SKM-1 (cell line): ENCODE results near the gene RUNDC1.
"Not testable (repeated sequence)": the region's sequence is repeated elsewhere in the genome, so short reads cannot be mapped to it uniquely, and the experiment has no call there.

Source experiments
- DNase-seq: peaks from one replicate; lab custom pipeline; 2025; ENCODE audit not compliant: unreplicated experiment; lab: John Stamatoyannopoulos, UW

The RUNDC1 gene

GRCh38 chr17:42980274-42980765 is at the start of gene RUNDC1:
Gene RUNDC1, plus strand, starts transcription at chr17:42980565. Its CDS starts 12 bp downstream, at chr17:42980577.
- DNase-seq = no peak

- peak; percentile 11 for DNase-seq
These were observed 42.4 kb upstream of the RUNDC1 start for GRCh38 chr17:42937712-42938596.

- no peak for DNase-seq
These were observed 36.2 kb upstream of the RUNDC1 start for GRCh38 chr17:42944211-42944610.

GRCh38 chr17:42946812-42947211 is 33.6 kb upstream of the RUNDC1 start:
- no peak for DNase-seq

GRCh38 chr17:42950044-42950783 is 30.2 kb upstream of the RUNDC1 start:
- DNase-seq = no peak

- DNase-seq = no peak
These were observed 26.7 kb upstream of the RUNDC1 start for GRCh38 chr17:42953669-42954068.

GRCh38 chr17:42964161-42964932 is 16.0 kb upstream of the RUNDC1 start, which contains the start of gene AARSD1:
Gene AARSD1, minus strand, starts transcription at chr17:42964454. Its CDS starts 14 bp downstream, at chr17:42964440.
- peak; percentile 82 for DNase-seq

- no peak for DNase-seq
These were observed 12.4 kb upstream of the RUNDC1 start for GRCh38 chr17:42967925-42968324.

GRCh38 chr17:42969001-42969581 is 11.3 kb upstream of the RUNDC1 start:
- DNase-seq = no peak

GRCh38 chr17:42971589-42971988 is 8.8 kb upstream of the RUNDC1 start:
- no peak for DNase-seq

- DNase-seq = not testable (repeated sequence)
These were observed 7.0 kb upstream of the RUNDC1 start for GRCh38 chr17:42973323-42973722.

- no peak for DNase-seq
These were observed 5.1 kb upstream of the RUNDC1 start for GRCh38 chr17:42975265-42975664.

GRCh38 chr17:42975701-42976100 is 4.7 kb upstream of the RUNDC1 start:
- not testable (repeated sequence) for DNase-seq

- DNase-seq = no peak
These were observed 673 bp upstream of the RUNDC1 start, which contains the start of gene PTGES3L for GRCh38 chr17:42979511-42980273. Gene PTGES3L, minus strand, starts transcription at chr17:42980080. Its CDS starts 27 bp downstream, at chr17:42980053.

GRCh38 chr17:42980766-42981397 is 517 bp downstream of the RUNDC1 start:
- no peak for DNase-seq

GRCh38 chr17:42982266-42982665 is 1.9 kb downstream of the RUNDC1 start:
- no peak for DNase-seq

- peak; percentile 94 for DNase-seq
These were observed 4.9 kb downstream of the RUNDC1 start for GRCh38 chr17:42985225-42985624.

- DNase-seq = no peak
These were observed 8.8 kb downstream of the RUNDC1 start for GRCh38 chr17:42989141-42989540.
